ENCODE results near the gene PDCD6IP. TPM values are rescaled to one million over a fixed set of nuclear protein-coding genes. Genes with fewer than 3 reads are reported as not detected.
"Not testable (repeated sequence)": the region's sequence is repeated elsewhere in the genome, so short reads cannot be mapped to it uniquely, and the experiment has no call there.

PDCD6IP gene, protein sequence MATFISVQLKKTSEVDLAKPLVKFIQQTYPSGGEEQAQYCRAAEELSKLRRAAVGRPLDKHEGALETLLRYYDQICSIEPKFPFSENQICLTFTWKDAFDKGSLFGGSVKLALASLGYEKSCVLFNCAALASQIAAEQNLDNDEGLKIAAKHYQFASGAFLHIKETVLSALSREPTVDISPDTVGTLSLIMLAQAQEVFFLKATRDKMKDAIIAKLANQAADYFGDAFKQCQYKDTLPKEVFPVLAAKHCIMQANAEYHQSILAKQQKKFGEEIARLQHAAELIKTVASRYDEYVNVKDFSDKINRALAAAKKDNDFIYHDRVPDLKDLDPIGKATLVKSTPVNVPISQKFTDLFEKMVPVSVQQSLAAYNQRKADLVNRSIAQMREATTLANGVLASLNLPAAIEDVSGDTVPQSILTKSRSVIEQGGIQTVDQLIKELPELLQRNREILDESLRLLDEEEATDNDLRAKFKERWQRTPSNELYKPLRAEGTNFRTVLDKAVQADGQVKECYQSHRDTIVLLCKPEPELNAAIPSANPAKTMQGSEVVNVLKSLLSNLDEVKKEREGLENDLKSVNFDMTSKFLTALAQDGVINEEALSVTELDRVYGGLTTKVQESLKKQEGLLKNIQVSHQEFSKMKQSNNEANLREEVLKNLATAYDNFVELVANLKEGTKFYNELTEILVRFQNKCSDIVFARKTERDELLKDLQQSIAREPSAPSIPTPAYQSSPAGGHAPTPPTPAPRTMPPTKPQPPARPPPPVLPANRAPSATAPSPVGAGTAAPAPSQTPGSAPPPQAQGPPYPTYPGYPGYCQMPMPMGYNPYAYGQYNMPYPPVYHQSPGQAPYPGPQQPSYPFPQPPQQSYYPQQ
- 175 and 189 TPM in 2 replicates for total RNA-seq

DNA sequence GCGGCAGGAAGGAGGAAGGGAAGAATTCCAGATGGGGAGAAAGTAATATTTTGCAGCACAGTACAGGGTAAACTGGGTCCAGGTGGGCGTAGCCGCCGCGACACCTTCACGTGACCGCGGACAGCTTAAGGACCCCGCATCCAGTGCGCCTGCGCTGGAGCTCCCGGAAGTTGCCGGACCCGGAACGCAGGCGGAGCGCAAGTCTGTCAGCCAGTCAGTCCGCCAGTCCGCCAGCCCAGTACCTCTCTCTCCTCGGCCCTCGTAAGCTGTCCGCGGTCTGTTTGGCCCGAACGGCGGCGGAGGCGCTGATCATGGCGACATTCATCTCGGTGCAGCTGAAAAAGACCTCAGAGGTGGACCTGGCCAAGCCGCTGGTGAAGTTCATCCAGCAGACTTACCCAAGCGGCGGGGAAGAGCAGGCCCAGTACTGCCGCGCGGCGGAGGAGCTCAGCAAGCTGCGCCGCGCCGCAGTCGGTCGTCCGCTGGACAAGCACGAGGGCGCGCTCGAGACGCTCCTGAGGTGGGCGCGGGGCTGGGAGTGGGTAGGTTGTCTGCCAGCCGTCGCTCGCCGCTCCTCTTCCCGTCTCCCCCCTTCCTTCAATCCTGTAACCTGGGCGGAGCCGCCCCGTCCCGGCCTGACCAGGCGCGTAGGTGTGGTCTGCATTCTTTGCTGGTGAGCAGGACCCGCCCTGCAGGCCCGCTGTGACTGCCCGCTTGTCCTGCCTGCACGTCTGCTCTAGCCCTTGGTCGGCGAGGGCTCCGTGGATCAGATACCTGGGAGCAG, at the start of gene PDCD6IP:
PDCD6IP (plus strand) TSS at position 213 of the 784 bp plus-strand sequence; CDS start at position 312, 99 bp downstream.
- intact Hi-C loops (cut with micrococcal nuclease) = loop anchor here (1.0 to 5.0 kb wide), 3 partner anchors 54 to 358 kb away; partner anchors contain the start of gene UBP1
- H3K27me3 Mint-ChIP-seq = peaks cover 4% of the 10 kb centered on the region
- H3K9me3 Mint-ChIP-seq = no peaks in the 10 kb centered on the region
- DNase-seq = peak; percentile 97
- peaks cover 27% of the 10 kb centered on the region for H3K36me3 Mint-ChIP-seq (ENCODE audit: low read depth)
- peaks cover 39% of the 10 kb centered on the region for H3K4me1 Mint-ChIP-seq
- peak within 1 kb of the TSS; percentile 91 for H3K27ac Mint-ChIP-seq
- peak within 1 kb of the TSS; percentile 96 for H3K4me3 Mint-ChIP-seq

DNA sequence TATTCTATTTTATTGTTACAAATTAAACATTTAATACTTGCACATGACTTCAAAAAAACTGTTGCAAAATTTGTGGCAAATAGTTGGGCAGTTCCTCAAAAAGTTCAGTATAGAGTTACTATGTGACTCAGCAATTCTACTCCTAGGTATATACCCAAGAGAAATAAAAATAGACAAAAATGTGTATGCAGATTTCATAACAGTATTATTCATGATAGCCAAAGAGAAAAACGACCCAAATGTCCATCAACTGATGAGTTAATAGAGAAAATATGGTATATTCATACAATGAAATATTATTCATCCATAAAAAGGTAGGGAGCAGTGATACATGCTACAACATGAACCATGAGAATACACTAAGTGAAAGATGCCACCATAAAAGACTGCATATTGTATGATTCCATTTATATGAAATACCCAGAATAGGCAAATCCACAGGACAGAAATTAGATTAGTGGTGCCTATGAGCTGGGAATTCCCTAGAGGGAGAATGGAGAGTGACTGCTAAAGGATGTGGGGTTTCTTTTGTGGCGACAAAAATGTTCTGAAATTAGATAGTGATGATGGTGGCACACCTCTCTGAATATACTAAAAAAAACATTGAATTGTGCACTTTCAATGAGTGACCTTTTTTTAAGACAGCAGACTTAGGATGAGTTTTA, 48.8 kb upstream of the PDCD6IP start:
- intact Hi-C loops (cut with micrococcal nuclease) = no loop called here
- Mint-ChIP-seq H3K36me3 (ENCODE audit: low read depth) (no peaks in the 10 kb centered on the region), H3K9me3 (peaks cover 9% of the 10 kb centered on the region), H3K27ac (no peak overlapping the region), H3K4me3 (no peak overlapping the region), H3K4me1 (peaks cover 2% of the 10 kb centered on the region), H3K27me3 (no peaks in the 10 kb centered on the region)
- DNase-seq = no peak

DNA sequence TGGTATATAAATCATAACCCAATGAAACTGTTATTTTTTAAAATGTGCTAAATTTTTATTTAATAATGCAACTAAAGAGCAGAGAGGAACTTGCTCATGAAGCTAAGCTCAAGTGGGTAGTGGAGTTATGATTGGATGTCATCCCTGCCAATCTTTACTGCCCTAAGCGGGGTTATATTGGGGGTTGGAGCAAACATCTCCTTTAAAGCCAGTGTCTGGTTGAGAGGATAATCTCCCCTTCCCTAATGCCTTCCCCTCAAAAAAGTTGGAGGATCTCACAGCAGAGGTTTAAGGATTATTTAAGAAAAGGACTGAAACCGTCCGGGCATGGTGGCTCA, 48.2 kb upstream of the PDCD6IP start:
- Mint-ChIP-seq H3K4me1 (peaks cover 2% of the 10 kb centered on the region), H3K4me3 (no peak overlapping the region), H3K9me3 (peaks cover 13% of the 10 kb centered on the region), H3K36me3 (ENCODE audit: low read depth) (no peaks in the 10 kb centered on the region), H3K27ac (no peak overlapping the region), H3K27me3 (no peaks in the 10 kb centered on the region)
- no peak for DNase-seq
- intact Hi-C loops (cut with micrococcal nuclease) = no loop called here

DNA sequence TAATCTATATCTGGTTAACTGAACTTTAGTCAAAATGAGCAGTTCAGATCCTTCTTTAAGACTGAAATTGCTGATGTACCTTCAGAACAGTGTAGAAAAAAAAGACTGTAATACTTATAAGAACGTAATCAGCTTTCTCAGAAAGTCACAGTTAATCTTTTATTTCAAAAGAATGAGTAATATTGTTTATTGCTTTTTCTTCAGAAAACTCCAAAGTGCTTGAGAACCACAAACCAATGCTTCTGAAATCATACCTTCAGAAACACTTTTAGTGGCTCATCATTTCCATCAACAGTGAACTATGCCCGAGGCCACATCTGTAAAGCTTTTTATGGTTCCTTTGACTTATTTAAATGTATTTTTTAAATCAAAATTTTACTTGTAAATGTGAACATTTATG, 47.1 kb upstream of the PDCD6IP start:
- peaks cover 13% of the 10 kb centered on the region for H3K9me3 Mint-ChIP-seq
- intact Hi-C loops (cut with micrococcal nuclease) = no loop called here
- H3K4me3 Mint-ChIP-seq = no peak overlapping the region
- no peak overlapping the region for H3K27ac Mint-ChIP-seq
- H3K4me1 Mint-ChIP-seq = peaks cover 2% of the 10 kb centered on the region
- H3K36me3 Mint-ChIP-seq (ENCODE audit: low read depth) = no peaks in the 10 kb centered on the region
- no peak for DNase-seq
- no peaks in the 10 kb centered on the region for H3K27me3 Mint-ChIP-seq

DNA sequence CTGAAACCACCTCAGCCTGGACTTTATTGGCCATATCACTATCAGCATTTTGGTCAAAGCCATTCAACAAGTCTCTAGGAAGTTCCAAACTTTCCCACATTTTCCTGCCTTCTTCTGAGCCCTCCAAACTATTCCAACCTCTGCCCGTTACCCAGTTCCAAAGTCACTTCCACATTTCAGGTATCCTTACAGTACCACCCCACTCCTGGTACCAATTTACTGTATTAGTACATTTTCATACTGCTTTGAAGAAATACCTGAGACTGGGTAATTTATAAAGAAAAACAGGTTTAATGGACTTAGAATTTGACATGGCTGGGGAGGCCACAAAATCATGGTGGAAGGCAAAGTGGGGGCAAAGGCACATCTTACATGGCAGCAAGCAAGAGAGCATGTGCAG, 44.0 kb upstream of the PDCD6IP start:
- H3K4me1 Mint-ChIP-seq; H3K4me3 Mint-ChIP-seq; H3K36me3 Mint-ChIP-seq (ENCODE audit: low read depth); intact Hi-C loops (cut with micrococcal nuclease); H3K27me3 Mint-ChIP-seq; H3K27ac Mint-ChIP-seq; DNase-seq: not testable (repeated sequence)
- peaks cover 13% of the 10 kb centered on the region for H3K9me3 Mint-ChIP-seq

DNA sequence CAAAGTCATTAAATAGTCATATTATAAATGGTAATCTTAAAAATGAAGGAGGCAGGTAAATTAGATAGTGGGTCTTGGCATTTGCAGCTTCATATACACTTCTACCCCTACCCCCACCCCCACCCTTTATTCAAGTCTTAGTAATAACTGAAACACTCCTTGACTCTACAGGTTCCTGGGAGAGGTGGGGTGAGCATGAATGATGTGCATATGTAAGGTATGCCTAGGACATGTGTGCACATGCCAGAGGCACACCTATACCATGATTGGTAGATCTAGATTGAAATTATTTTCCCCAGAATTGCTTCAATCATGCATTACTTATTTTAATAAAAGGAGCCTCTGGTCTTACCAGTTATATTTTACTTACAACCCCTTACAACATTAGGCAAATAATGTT, 40.1 kb upstream of the PDCD6IP start:
- Mint-ChIP-seq H3K9me3 (peaks cover 9% of the 10 kb centered on the region), H3K27me3 (peaks cover 5% of the 10 kb centered on the region), H3K4me1 (no peaks in the 10 kb centered on the region), H3K27ac (no peak overlapping the region), H3K4me3 (no peak overlapping the region), H3K36me3 (ENCODE audit: low read depth) (no peaks in the 10 kb centered on the region)
- no peak for DNase-seq
- intact Hi-C loops (cut with micrococcal nuclease) = no loop called here

DNA sequence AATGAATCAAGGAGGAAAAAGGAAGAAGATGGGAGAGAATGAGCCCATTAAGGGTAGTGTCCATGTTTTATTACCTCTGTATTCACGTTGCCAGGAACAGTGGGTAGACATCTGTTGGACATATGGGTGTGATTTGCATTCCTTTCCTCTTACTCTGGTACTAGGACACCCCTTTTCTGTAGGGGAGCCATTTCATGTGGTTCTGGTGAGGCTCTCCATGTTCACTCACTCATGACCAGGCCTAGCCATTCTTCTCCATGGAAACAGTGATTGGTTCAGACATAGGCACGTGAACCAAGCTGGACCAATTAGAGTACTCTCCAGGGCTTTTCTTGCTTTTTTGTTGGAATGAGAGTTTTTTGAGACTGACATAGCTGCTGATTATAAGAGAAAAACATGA, 39.6 kb upstream of the PDCD6IP start:
- peaks cover 9% of the 10 kb centered on the region for H3K9me3 Mint-ChIP-seq
- no peaks in the 10 kb centered on the region for H3K36me3 Mint-ChIP-seq (ENCODE audit: low read depth)
- H3K27me3 Mint-ChIP-seq = peaks cover 6% of the 10 kb centered on the region
- no peak overlapping the region for H3K4me3 Mint-ChIP-seq
- no peak for DNase-seq
- intact Hi-C loops (cut with micrococcal nuclease) = no loop called here
- H3K4me1 Mint-ChIP-seq = no peaks in the 10 kb centered on the region
- no peak overlapping the region for H3K27ac Mint-ChIP-seq

DNA sequence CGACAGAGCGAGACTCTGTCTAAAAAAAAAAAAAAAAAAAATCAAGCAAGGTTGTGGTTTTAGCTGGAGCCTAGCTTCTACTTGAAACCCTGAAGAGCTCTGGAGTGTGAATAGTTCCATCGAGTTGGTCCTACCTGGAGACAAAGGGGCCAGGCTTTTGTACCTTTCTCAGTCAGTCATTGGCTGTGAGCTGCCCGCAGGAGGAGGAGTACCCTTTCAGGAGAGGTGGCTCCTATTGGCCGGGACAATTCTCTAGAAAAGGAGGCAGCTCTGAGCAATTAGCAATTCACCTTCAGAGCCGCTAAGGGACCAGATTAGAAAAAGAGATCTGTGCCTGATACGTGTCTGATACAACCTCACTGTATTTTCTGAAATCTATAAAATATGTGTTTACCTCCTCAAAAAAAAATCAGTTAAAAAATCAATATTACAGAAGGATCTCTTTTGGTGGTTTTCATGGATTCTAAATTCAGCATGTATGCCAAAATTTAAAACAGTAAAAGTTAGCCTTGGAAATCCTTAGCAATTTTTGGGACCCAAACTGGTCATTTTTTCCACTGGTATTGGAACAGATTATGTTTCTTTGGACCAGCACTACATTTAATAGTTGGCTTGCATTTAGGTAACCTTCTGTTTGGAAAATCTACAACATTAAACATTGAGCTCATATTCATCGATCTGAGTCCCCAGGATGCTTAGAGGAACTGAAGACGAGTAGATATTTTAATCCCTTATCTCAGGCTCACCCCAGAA, 29.7 kb upstream of the PDCD6IP start:
- Mint-ChIP-seq H3K27ac (no peak overlapping the region), H3K36me3 (ENCODE audit: low read depth) (no peaks in the 10 kb centered on the region), H3K9me3 (no peaks in the 10 kb centered on the region), H3K27me3 (peaks cover 6% of the 10 kb centered on the region), H3K4me3 (no peak overlapping the region), H3K4me1 (no peaks in the 10 kb centered on the region)
- DNase-seq = no peak
- intact Hi-C loops (cut with micrococcal nuclease) = no loop called here

DNA sequence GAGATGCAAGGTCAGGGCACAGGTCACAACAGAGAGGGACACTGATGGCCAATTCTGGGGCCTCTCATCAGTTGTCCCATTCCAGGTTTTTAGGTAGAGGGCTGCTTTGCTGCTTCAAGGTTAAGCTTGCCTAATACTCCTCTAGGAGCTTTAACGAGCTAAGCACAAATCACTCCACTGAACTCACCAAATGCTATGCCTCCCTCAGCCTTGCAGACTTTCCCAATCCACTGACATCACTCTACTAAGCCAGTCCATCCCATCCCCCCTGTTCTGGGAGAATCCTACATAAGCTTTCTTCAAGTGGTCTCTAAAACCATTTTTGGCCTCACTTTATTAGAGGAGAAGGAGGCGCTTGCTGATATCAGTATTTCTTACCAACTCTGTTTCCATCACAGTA, 24.8 kb upstream of the PDCD6IP start:
- intact Hi-C loops (cut with micrococcal nuclease) = no loop called here
- DNase-seq = no peak
- Mint-ChIP-seq H3K27ac (no peak overlapping the region), H3K4me3 (no peak overlapping the region), H3K9me3 (no peaks in the 10 kb centered on the region), H3K27me3 (peaks cover 6% of the 10 kb centered on the region), H3K4me1 (no peaks in the 10 kb centered on the region), H3K36me3 (ENCODE audit: low read depth) (no peaks in the 10 kb centered on the region)

DNA sequence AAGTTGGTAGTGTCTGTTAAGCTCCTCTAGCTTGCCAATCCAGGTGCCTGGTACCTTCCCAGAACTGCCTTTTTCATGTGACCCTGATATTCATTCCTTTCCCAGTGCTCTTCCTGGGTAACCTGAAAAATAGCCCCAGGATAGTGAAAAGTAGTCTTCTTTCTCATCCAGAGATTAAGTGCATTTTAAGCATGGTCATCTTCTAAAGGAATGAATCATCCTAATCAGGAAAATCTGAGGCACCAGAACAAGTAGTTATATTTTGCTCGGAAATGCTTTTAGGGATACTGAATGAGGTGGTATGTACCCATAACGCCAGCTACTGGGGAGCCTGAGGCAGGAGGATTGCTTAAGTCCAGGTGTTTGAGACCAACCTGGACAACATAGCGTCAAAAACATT, 23.1 kb upstream of the PDCD6IP start:
- H3K36me3 Mint-ChIP-seq (ENCODE audit: low read depth) = no peaks in the 10 kb centered on the region
- DNase-seq = peak; percentile 41
- H3K4me1 Mint-ChIP-seq = no peaks in the 10 kb centered on the region
- peaks cover 11% of the 10 kb centered on the region for H3K27me3 Mint-ChIP-seq
- H3K4me3 Mint-ChIP-seq = no peak overlapping the region
- intact Hi-C loops (cut with micrococcal nuclease) = no loop called here
- H3K9me3 Mint-ChIP-seq = no peaks in the 10 kb centered on the region
- no peak overlapping the region for H3K27ac Mint-ChIP-seq

DNA sequence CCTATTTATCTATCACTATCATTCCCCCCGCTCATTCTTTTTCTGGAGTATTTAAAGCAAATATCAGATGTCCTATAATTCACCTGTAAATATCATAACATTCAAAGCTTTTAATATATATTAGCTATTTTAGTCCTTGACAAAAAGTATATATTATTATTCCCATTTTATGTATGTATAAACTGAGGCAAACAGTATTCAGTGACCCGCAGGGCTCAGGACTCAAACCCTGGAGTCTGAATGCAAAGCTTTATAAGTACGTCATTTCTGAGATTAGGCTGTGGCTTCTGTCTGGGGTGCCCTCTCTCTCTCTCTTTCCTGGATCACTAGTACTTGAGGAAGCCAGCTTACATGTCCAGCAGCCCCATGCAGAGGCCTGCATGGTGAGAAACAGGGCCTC, 20.4 kb upstream of the PDCD6IP start:
- Mint-ChIP-seq H3K27me3 (peaks cover 13% of the 10 kb centered on the region), H3K36me3 (ENCODE audit: low read depth) (no peaks in the 10 kb centered on the region), H3K4me1 (no peaks in the 10 kb centered on the region), H3K4me3 (no peak overlapping the region), H3K27ac (no peak overlapping the region), H3K9me3 (no peaks in the 10 kb centered on the region)
- intact Hi-C loops (cut with micrococcal nuclease) = no loop called here
- no peak for DNase-seq

DNA sequence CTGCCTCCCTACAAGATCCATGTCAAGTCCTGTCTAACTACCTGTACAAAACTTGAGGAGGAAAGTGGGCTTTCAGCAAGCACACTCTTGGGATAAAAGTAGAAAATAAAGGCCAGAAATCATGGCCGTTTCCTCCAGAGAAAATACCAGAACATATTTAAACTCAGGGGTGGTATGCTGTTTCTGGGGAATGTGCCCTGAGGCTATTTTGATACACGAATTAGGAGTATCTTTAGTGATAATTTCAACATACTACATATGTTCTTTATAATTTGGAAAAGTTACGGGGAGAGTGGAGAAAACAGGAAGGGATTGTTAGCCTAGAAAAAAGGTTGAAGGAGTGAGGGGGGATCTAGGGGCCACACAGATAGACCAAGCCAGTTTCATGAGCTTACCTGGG, 18.7 kb upstream of the PDCD6IP start:
- H3K4me1 Mint-ChIP-seq = no peaks in the 10 kb centered on the region
- intact Hi-C loops (cut with micrococcal nuclease) = no loop called here
- H3K36me3 Mint-ChIP-seq (ENCODE audit: low read depth) = no peaks in the 10 kb centered on the region

DNA sequence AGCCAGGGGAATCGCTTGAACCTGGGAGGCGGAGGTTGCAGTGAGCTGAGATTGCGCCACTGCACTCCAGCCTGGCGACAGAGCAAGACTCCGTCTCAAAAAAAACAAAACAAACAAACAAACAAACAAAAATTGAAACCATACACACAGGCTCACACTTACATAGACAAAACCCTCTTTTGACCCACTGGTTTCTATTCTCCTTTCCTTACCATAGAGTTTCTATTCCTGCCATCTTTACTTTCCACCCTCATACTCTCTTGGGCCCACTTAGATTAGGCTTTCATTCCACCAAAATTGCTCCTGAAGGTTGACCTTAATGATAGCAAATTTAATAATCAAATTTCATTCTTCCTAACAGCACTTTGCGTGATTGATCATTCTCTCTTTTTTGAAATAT, 17.0 kb upstream of the PDCD6IP start:
- DNase-seq; H3K36me3 Mint-ChIP-seq (ENCODE audit: low read depth); H3K4me1 Mint-ChIP-seq; H3K9me3 Mint-ChIP-seq; H3K4me3 Mint-ChIP-seq; intact Hi-C loops (cut with micrococcal nuclease); H3K27ac Mint-ChIP-seq: not testable (repeated sequence)
- peaks cover 12% of the 10 kb centered on the region for H3K27me3 Mint-ChIP-seq

More for the DNA sequence above, 18.7 kb upstream of the PDCD6IP start:
- H3K9me3 Mint-ChIP-seq = no peaks in the 10 kb centered on the region
- DNase-seq = no peak
- H3K4me3 Mint-ChIP-seq = no peak overlapping the region
- H3K27me3 Mint-ChIP-seq = peaks cover 15% of the 10 kb centered on the region
- H3K27ac Mint-ChIP-seq = no peak overlapping the region
